K562 treated with DMSO at 1 percent for 48 hours (cell line): Measurements from ENCODE around the gene NEURL1. TPM values are rescaled to one million over a fixed set of nuclear protein-coding genes. Genes with fewer than 3 reads are reported as not detected.

Experiments used
- total RNA-seq: library from RNA; unstranded; fragments of 300-600 nt; gene quantifications from 2 replicates; pipeline ENCODE4 v1.2.3, GENCODE V29; 2022; ENCODE audit warnings: low replicate concordance; ENCODE audit errors: extremely low read depth

NEURL1 gene, protein sequence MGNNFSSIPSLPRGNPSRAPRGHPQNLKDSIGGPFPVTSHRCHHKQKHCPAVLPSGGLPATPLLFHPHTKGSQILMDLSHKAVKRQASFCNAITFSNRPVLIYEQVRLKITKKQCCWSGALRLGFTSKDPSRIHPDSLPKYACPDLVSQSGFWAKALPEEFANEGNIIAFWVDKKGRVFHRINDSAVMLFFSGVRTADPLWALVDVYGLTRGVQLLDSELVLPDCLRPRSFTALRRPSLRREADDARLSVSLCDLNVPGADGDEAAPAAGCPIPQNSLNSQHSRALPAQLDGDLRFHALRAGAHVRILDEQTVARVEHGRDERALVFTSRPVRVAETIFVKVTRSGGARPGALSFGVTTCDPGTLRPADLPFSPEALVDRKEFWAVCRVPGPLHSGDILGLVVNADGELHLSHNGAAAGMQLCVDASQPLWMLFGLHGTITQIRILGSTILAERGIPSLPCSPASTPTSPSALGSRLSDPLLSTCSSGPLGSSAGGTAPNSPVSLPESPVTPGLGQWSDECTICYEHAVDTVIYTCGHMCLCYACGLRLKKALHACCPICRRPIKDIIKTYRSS
- not detected in 2 replicates for total RNA-seq

DNA sequence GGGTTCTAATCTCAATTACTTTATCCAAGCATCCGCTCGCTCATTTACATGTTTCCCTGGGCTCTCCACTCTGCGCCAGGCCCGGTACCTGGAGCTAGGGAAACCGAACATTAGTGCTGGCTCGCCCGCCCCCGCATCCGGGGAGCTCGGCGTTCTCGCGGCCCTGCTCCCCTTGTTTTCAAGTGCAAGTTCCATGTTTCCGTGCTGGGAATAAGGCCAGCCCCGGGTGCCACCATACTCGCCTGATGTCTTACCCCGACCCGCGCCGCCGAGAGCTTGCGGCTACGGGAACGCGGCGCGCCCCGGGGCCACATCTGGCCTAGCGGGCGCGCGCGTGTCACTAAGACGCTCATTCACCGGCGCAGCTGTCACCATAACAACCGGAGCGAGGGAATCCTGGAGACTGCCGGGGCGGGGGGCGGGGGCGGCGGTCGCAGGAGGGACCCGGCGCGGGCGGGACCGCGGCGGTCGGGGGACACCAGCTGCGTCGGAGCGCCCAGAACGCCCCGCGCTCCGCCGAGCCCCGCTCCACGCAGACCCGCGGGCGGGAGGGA lies at the start of gene NEURL1:
NEURL1 (plus strand) TSS at position 344 of the 554 bp plus-strand sequence. CDS start 683 bp downstream, outside the sequence.

DNA sequence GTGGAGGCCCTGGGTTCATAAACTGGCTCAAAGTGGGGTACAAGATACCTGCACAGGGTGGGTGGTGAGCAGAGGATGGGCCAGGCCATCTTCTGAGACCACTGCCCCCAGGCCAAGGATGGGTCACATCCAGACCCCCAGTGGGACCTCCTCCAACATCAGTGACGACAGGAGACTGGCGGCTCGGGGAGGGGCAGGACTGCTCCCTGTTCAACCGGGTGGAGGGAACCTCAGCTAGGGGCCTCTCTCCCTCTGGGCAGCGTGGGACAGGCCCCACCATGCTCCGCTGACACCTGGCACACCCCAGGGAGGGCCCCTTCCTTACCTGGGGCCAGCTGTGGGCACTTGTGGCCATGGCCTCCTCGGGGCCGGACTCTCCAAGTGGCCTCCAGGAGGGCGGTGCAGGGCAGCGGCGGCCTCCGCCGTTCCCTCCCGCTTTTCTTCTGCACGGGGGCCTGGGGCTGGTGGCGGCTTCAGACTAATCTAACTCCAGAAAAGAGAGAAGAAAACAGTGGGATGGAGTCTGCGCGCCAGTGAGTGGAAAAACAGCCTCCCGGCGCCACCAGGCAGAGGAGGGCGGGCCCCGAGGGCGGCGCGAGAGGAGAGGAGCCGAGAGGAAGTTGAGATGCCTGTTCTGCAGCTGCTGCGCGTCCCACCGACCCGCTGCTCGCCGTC lies 41.5 kb upstream of the NEURL1 start, which contains the start of gene CALHM2:
CALHM2 (minus strand) TSS at position 540 of the 675 bp plus-strand sequence. CDS start 2,429 bp downstream, outside the sequence.

DNA sequence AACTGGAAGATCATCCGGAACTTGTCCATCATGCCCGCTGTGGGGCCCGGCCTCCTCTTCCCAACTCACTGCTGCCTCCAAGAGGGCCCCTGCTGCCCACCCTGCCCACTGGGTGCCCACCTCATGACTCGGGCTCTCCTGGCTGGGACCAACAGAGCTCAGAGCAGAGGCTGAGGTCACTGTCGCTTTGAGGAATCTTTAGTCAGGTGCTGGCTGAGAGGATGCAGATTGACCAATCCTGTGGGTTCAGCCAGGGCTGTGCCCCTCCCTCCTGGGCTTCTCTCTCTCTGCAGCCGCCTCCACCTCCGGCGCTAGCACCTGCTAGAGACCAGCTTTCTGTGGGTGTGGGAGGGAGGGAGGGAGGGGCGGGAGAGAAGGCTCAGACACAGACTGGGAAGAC lies 34.8 kb upstream of the NEURL1 start, which contains the start of gene CALHM1:
CALHM1 (minus strand) TSS at position 181 of the 400 bp plus-strand sequence; CDS start at position 32, 149 bp downstream.

DNA sequence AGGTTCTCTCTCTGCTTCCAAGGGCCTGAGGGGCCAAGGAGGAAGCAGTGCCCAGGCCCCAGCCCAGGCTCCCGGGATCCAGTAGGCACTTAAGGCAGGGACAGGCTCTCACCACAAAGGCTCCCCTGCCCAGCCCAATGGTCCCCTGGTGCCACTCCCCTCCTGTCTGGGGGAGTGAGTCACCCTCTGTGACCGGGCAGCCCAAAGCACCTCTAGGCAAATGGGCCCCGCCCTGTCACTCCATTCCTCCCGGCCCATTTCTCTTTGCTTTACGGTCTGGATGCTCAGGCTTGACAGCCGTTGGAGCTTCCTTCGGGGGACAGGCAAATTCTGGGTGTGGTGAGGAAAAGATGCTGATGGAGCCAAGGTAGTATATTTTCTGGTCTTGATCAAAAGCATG lies 14.4 kb upstream of the NEURL1 start, which contains the start of gene CALHM3:
CALHM3 (minus strand) TSS at position 106 of the 400 bp plus-strand sequence. CDS start 208 bp downstream, outside the sequence.

Other genes starting within 250 kb of the NEURL1 start
- not detected in 2 replicates for gene RPEL1, start 247.8 kb upstream of the NEURL1 start, total RNA-seq
- gene INA, start 216.6 kb upstream of the NEURL1 start, total RNA-seq, result not detected in 2 replicates
- not detected in 2 replicates for gene PCGF6, start 142.6 kb upstream of the NEURL1 start, total RNA-seq
- not detected in 2 replicates for gene TAF5, start 125.7 kb upstream of the NEURL1 start, total RNA-seq
- not detected in 2 replicates for gene ATP5MK, start 97.2 kb upstream of the NEURL1 start, total RNA-seq
- not detected in 2 replicates for gene PDCD11, start 97.1 kb upstream of the NEURL1 start, total RNA-seq
- gene CALHM2, start 41.3 kb upstream of the NEURL1 start, total RNA-seq, result not detected in 2 replicates
- not detected in 2 replicates for gene CALHM1, start 34.8 kb upstream of the NEURL1 start, total RNA-seq
- not detected in 2 replicates for gene CALHM3, start 14.5 kb upstream of the NEURL1 start, total RNA-seq